BE2C (cell line): Measurements from ENCODE around the gene HSD3B2.

Source experiments
- DNase-seq: peaks from one replicate; pipeline ENCODE4 v3.0.0-alpha.2; 2020
- H3K27me3 ChIP-seq: fragments of 250-450 bp; sonication (Bioruptor Pico); 2 replicates; pipeline ENCODE4 v1.5.1; 2020; ENCODE audit warnings: mild to moderate bottlenecking
- H3K36me3 ChIP-seq: fragments of 250-450 bp; sonication (Bioruptor Pico); 2 replicates; pipeline ENCODE4 v1.5.1; 2020; ENCODE audit warnings: mild to moderate bottlenecking
- H3K4me1 ChIP-seq: fragments of 250-450 bp; sonication (Bioruptor Pico); 2 replicates; pipeline ENCODE4 v1.5.1; 2020
- H3K4me3 ChIP-seq: 2 replicates; pipeline ENCODE4 v1.5.1; 2011; ENCODE audit warnings: low read depth, low read length
- H3K9me3 ChIP-seq: fragments of 250-450 bp; sonication (Bioruptor Pico); 2 replicates; pipeline ENCODE4 v1.5.1; 2020
- CTCF ChIP-seq: IDR thresholded peaks from 2 replicates; pipeline ENCODE4 v1.5.1; 2012; ENCODE audit warnings: mild to moderate bottlenecking, low read depth, low read length

The HSD3B2 gene

DNA sequence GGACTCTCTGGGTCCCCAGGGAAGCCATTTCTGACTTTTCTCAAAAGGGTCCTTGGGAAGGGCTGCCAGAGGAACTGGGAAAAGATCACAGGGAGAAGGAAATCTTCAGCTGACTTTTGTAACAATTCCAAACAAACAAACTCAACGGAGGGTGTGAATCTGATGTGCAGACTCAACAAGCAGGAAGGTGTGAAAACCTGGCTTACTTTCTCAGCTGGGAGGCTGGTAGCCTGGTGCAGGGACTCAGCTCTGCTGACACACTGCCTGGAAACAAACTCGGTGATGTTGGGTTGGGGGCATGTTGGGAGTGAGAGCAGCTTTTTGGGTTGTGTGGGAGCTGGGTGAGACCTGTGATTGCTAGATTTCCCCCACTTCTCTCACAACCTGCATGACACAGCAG, 10.2 kb upstream of the HSD3B2 start:
- Histone ChIP-seq H3K4me1 (no peaks in the 10 kb centered on the region), H3K4me3 (no peak overlapping the region), H3K36me3 (no peaks in the 10 kb centered on the region), H3K9me3 (no peaks in the 10 kb centered on the region), H3K27me3 (no peaks in the 10 kb centered on the region)
- TF ChIP-seq CTCF: no peak
- no peak for DNase-seq

DNA sequence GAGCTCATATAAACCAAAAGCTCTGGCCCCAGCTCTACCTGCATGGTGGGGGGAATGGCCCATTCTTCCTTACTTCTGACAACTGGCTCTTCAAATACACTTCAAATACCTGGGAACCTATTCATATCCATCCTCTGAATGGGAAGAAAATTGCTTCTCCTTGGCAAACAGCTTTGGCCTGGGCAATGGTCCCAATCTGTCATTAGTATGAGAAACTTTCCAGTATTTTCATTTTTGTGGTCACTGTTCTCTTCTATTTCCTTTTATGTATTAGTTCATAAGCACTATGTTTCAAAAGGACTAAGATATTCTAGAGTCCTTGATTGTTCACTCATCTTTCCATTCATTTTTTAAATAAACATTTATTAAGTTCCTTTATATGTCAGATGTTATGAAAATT, 5.2 kb upstream of the HSD3B2 start:
- DNase-seq: no peak
- TF ChIP-seq CTCF: no peak
- no peak overlapping the region for H3K4me3 ChIP-seq

DNA sequence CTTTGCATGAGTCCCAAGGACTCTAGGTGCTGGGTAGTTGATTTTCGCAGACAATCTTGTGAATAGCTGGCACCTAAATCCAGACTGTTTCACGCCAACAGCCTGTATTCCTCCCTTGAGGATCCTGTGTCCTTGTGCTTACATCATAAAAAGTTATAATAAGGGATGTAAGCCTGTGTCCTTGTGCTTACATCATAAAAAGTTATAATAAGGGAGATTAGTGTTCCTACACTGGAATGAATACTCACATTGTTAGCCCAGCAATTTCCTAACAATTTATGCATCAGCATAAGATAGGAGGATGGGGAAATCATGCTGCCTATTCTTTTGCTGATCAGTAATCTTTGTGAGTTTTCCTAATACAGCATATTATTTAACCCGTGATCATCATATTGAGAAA, 4.0 kb upstream of the HSD3B2 start:
- Histone ChIP-seq H3K4me3 (no peak overlapping the region), H3K27me3 (no peaks in the 10 kb centered on the region), H3K36me3 (no peaks in the 10 kb centered on the region), H3K9me3 (no peaks in the 10 kb centered on the region), H3K4me1 (no peaks in the 10 kb centered on the region)
- no peak for DNase-seq
- no peak for TF ChIP-seq CTCF

More for the DNA sequence above, 5.2 kb upstream of the HSD3B2 start:
- Histone ChIP-seq H3K4me1 (no peaks in the 10 kb centered on the region), H3K27me3 (no peaks in the 10 kb centered on the region), H3K9me3 (no peaks in the 10 kb centered on the region), H3K36me3 (no peaks in the 10 kb centered on the region)

- TF ChIP-seq CTCF: no peak
- DNase-seq: no peak
- Histone ChIP-seq H3K4me3 (no peak overlapping the region), H3K9me3 (no peaks in the 10 kb centered on the region), H3K4me1 (no peaks in the 10 kb centered on the region), H3K36me3 (no peaks in the 10 kb centered on the region), H3K27me3 (no peaks in the 10 kb centered on the region)
Observed at GRCh38 chr1:119416006-119416640, 1.2 kb downstream of the HSD3B2 start.

- TF ChIP-seq CTCF: no peak
- H3K4me3 ChIP-seq: no peak overlapping the region
- DNase-seq: no peak
- no peaks in the 10 kb centered on the region for H3K36me3 ChIP-seq
- H3K4me1 ChIP-seq: no peaks in the 10 kb centered on the region
- H3K27me3 ChIP-seq: no peaks in the 10 kb centered on the region
- H3K9me3 ChIP-seq: no peaks in the 10 kb centered on the region
Observed at GRCh38 chr1:119419109-119419508, 4.2 kb downstream of the HSD3B2 start.

DNA sequence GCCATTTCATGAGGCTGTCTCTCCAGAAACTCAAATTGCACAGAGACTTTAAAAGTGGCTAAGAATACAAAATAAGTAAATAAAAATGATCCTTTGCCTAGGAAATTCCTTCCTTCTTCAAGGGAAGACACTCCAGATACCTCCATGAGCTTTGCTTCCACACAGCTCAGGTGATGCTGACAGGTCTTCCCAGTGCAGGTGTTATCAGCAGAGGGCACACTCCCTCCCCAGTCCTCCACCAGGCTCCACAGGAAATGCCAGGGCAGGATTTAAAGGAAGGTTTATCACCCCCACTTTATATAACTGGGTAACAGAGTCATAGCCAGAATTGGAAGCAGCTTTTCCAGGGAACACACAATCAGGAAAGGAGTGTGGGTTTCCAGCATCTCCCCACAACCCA, 5.7 kb downstream of the HSD3B2 start:
- H3K4me1 ChIP-seq: no peaks in the 10 kb centered on the region
- no peak for TF ChIP-seq CTCF
- no peak for DNase-seq
- no peaks in the 10 kb centered on the region for H3K9me3 ChIP-seq
- no peaks in the 10 kb centered on the region for H3K36me3 ChIP-seq
- no peak overlapping the region for H3K4me3 ChIP-seq
- H3K27me3 ChIP-seq: no peaks in the 10 kb centered on the region; the same call in 1 of the 2 replicates
